Prostate gland (tissue), 2 donors: ENCODE data around the gene GGT5.
"Not testable (repeated sequence)": the region's sequence is repeated elsewhere in the genome, so short reads cannot be mapped to it uniquely, and the experiment has no call there.

Experiments
- POLR2A ChIP-seq: fragments of 450-650 bp; IDR thresholded peaks from one replicate; pipeline ENCODE4 v1.6.1; 2016; ENCODE audit warnings: antibody characterized with exemption, mild to moderate bottlenecking
- TF ChIP-seq, protein P1 (sequence below), 4 experiments: fragments of 200-600 bp in 2 of 4; fragments of 450-650 bp in 2 of 4; sonication (generic) in 2 of 4; IDR thresholded peaks; 1 replicate in 3 of 4; 2 replicates in 1 of 4; pipeline ENCODE4 v1.5.1; 2016 to 2019; ENCODE audit warnings: antibody characterized with exemption in 4 of 4, mild to moderate bottlenecking in 2 of 4, moderate library complexity in 2 of 4

DNA sequence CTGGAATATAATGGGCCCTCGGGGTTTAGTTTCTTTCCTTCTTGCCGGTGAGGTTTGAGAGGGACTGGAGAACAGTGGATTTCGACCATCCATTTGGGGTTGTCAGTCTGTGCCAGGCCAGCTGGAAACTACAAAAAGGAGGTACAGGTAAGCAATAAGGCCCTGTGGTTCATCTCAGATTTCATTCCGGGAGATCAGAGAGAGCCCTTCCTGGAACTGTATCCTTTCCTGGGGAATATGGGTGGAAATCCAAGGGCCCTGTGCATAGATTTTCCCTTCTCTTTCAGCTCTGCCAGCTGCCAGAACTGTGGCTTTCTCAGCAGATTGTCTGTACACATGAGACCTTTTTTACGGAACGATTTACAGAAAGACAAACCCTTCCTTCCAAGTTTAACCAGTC, 42.9 kb upstream of the GGT5 start:
- TF ChIP-seq, protein P1, sequence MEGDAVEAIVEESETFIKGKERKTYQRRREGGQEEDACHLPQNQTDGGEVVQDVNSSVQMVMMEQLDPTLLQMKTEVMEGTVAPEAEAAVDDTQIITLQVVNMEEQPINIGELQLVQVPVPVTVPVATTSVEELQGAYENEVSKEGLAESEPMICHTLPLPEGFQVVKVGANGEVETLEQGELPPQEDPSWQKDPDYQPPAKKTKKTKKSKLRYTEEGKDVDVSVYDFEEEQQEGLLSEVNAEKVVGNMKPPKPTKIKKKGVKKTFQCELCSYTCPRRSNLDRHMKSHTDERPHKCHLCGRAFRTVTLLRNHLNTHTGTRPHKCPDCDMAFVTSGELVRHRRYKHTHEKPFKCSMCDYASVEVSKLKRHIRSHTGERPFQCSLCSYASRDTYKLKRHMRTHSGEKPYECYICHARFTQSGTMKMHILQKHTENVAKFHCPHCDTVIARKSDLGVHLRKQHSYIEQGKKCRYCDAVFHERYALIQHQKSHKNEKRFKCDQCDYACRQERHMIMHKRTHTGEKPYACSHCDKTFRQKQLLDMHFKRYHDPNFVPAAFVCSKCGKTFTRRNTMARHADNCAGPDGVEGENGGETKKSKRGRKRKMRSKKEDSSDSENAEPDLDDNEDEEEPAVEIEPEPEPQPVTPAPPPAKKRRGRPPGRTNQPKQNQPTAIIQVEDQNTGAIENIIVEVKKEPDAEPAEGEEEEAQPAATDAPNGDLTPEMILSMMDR (IDR thresholded peaks at IDR 0.05) = not testable (repeated sequence)
- not testable (repeated sequence) for TF ChIP-seq POLR2A
